Smooth muscle cell of the brain vasculature (primary cell): ENCODE measurements around the gene KRT86.
"Not testable (repeated sequence)": the region's sequence is repeated elsewhere in the genome, so short reads cannot be mapped to it uniquely, and the experiment has no call there.

Experiments used
- DNase-seq: peaks from one replicate; pipeline ENCODE4 v3.0.0-alpha.2; 2012; ENCODE audit warnings: low read depth, low spot score

The KRT86 gene

GRCh38 chr12:52290483-52291134 is 16.2 kb downstream of the KRT86 start:
- not testable (repeated sequence) for DNase-seq

GRCh38 chr12:52291267-52291935 is 17.0 kb downstream of the KRT86 start, which contains the start of gene KRT81:
Gene KRT81 (minus strand): TSS chr12:52291534. CDS start chr12:52291465, 69 bp downstream.
- no peak for DNase-seq

- no peak for DNase-seq
These were observed 19.5 kb downstream of the KRT86 start for GRCh38 chr12:52293926-52294325.

GRCh38 chr12:52294803-52295202 is 20.4 kb downstream of the KRT86 start:
- no peak for DNase-seq

GRCh38 chr12:52295663-52296062 is 21.2 kb downstream of the KRT86 start:
- DNase-seq: no peak

- no peak for DNase-seq
These were observed 22.2 kb downstream of the KRT86 start for GRCh38 chr12:52296572-52297215.

- DNase-seq: no peak
These were observed 24.3 kb downstream of the KRT86 start for GRCh38 chr12:52298677-52299190.

GRCh38 chr12:52300796-52301691 is 26.6 kb downstream of the KRT86 start:
- DNase-seq: no peak

- DNase-seq: not testable (repeated sequence)
These were observed 27.3 kb downstream of the KRT86 start for GRCh38 chr12:52301721-52302120.

GRCh38 chr12:52302242-52302914 is 27.9 kb downstream of the KRT86 start:
- DNase-seq: not testable (repeated sequence)

GRCh38 chr12:52304941-52305411 is 30.5 kb downstream of the KRT86 start:
- not testable (repeated sequence) for DNase-seq

GRCh38 chr12:52305921-52306705 is 31.7 kb downstream of the KRT86 start:
- DNase-seq: no peak

GRCh38 chr12:52306731-52307130 is 32.3 kb downstream of the KRT86 start:
- DNase-seq: no peak

GRCh38 chr12:52307836-52308805 is 33.7 kb downstream of the KRT86 start:
- no peak for DNase-seq

GRCh38 chr12:52308806-52309425 is 34.5 kb downstream of the KRT86 start:
- no peak for DNase-seq

GRCh38 chr12:52310622-52311284 is 36.3 kb downstream of the KRT86 start:
- DNase-seq: no peak

- DNase-seq: no peak
These were observed 36.8 kb downstream of the KRT86 start for GRCh38 chr12:52311285-52311648.

- no peak for DNase-seq
These were observed 37.6 kb downstream of the KRT86 start for GRCh38 chr12:52312086-52312485.
